HL-60 (cell line): ENCODE data around the gene IL23R.

Source experiments
- DNase-seq, 2 experiments: peaks; one replicate each; pipeline ENCODE4 v3.0.0-alpha.2; 2010 to 2020; ENCODE audit warnings: low read depth in 1 of 2, low spot score in 1 of 2
- H3K27ac ChIP-seq: fragments of 250-450 bp; sonication (Bioruptor Pico); replicated peaks from 2 replicates; pipeline ENCODE4 v1.5.1; 2020; ENCODE audit warnings: mild to moderate bottlenecking, moderate library complexity
- H3K27me3 ChIP-seq: fragments of 250-450 bp; sonication (Bioruptor Pico); 2 replicates; pipeline ENCODE4 v1.5.1; 2021; ENCODE audit warnings: mild to moderate bottlenecking, moderate library complexity; ENCODE audit not compliant: insufficient read depth, poor library complexity, severe bottlenecking
- H3K4me3 ChIP-seq: replicated peaks from 2 replicates; pipeline ENCODE4 v1.5.1; 2011; ENCODE audit warnings: mild to moderate bottlenecking, control low read depth, low read length; ENCODE audit not compliant: insufficient read depth
- GABPA ChIP-seq: IDR thresholded peaks from 2 replicates; pipeline ENCODE4 v1.6.1; 2012; ENCODE audit warnings: low read depth
- POLR2AphosphoS5 ChIP-seq: IDR thresholded peaks from 2 replicates; pipeline ENCODE4 v1.6.1; 2012; ENCODE audit warnings: low read depth
- SPI1 ChIP-seq: IDR thresholded peaks from 2 replicates; pipeline ENCODE4 v1.6.1; 2012; ENCODE audit warnings: low read depth, mild to moderate bottlenecking, borderline replicate concordance
- TF ChIP-seq, protein P1 (sequence below): IDR thresholded peaks from one replicate; pipeline ENCODE4 v1.5.1; 2011; ENCODE audit warnings: low read length, control low read depth, inconsistent platforms; ENCODE audit not compliant: insufficient read depth
- TF ChIP-seq, protein P2 (sequence below): IDR thresholded peaks from 2 replicates; pipeline ENCODE4 v1.6.1; 2012; ENCODE audit warnings: low read depth; ENCODE audit not compliant: insufficient replicate concordance

Gene IL23R

DNA sequence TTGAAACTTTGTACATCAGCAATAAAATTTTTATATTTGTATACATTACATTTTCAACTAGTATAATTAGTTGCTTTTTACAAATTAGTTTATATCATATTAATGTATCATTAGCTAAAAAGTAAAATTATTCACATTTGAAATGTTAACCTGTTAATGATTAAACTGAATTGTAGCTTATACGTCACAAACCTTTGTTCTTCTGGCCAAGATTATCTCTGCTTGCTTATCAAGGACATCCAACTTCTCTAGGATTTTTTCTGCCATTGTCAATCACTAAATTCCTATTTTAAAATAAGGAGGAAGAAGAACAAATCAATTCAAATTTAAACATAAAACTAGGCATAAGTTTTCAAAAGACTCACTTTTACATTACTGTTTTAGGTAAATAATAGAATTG lies 39.3 kb upstream of the IL23R start:
- Histone ChIP-seq H3K4me3 (no peak overlapping the region), H3K27me3 (no peaks in the 10 kb centered on the region), H3K27ac (no peak overlapping the region)
- no peak for DNase-seq
- no peak for TF ChIP-seq GABPA
- TF ChIP-seq, protein P1, sequence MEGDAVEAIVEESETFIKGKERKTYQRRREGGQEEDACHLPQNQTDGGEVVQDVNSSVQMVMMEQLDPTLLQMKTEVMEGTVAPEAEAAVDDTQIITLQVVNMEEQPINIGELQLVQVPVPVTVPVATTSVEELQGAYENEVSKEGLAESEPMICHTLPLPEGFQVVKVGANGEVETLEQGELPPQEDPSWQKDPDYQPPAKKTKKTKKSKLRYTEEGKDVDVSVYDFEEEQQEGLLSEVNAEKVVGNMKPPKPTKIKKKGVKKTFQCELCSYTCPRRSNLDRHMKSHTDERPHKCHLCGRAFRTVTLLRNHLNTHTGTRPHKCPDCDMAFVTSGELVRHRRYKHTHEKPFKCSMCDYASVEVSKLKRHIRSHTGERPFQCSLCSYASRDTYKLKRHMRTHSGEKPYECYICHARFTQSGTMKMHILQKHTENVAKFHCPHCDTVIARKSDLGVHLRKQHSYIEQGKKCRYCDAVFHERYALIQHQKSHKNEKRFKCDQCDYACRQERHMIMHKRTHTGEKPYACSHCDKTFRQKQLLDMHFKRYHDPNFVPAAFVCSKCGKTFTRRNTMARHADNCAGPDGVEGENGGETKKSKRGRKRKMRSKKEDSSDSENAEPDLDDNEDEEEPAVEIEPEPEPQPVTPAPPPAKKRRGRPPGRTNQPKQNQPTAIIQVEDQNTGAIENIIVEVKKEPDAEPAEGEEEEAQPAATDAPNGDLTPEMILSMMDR = no peak
- TF ChIP-seq POLR2AphosphoS5 = no peak
- no peak for TF ChIP-seq SPI1
- TF ChIP-seq, protein P2, sequence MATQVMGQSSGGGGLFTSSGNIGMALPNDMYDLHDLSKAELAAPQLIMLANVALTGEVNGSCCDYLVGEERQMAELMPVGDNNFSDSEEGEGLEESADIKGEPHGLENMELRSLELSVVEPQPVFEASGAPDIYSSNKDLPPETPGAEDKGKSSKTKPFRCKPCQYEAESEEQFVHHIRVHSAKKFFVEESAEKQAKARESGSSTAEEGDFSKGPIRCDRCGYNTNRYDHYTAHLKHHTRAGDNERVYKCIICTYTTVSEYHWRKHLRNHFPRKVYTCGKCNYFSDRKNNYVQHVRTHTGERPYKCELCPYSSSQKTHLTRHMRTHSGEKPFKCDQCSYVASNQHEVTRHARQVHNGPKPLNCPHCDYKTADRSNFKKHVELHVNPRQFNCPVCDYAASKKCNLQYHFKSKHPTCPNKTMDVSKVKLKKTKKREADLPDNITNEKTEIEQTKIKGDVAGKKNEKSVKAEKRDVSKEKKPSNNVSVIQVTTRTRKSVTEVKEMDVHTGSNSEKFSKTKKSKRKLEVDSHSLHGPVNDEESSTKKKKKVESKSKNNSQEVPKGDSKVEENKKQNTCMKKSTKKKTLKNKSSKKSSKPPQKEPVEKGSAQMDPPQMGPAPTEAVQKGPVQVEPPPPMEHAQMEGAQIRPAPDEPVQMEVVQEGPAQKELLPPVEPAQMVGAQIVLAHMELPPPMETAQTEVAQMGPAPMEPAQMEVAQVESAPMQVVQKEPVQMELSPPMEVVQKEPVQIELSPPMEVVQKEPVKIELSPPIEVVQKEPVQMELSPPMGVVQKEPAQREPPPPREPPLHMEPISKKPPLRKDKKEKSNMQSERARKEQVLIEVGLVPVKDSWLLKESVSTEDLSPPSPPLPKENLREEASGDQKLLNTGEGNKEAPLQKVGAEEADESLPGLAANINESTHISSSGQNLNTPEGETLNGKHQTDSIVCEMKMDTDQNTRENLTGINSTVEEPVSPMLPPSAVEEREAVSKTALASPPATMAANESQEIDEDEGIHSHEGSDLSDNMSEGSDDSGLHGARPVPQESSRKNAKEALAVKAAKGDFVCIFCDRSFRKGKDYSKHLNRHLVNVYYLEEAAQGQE = no peak

DNA sequence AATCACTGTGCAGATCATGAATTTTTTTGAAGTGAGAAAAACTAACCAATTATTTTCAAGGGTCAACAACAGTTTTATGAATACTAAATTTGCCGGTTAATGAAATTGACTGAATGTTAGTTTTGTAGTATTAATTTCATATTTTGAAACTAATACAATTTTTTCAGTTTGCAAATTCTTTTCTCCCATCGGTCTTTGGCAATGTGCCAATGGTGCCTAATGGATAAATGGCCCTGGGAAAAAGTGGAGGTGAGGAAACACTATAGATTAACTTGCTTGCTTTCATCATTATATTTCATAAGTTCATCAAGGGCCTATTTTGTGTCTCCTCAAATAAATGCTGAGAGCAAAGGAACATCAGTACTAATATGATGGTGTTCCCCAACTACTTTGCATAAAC lies 35.6 kb upstream of the IL23R start:
- no peak overlapping the region for H3K4me3 ChIP-seq
- H3K27ac ChIP-seq = no peak overlapping the region
- TF ChIP-seq, protein P1 = no peak
- TF ChIP-seq GABPA (no peak), SPI1 (no peak), POLR2AphosphoS5 (no peak)
- TF ChIP-seq, protein P2 = no peak
- DNase-seq = no peak
- no peaks in the 10 kb centered on the region for H3K27me3 ChIP-seq

DNA sequence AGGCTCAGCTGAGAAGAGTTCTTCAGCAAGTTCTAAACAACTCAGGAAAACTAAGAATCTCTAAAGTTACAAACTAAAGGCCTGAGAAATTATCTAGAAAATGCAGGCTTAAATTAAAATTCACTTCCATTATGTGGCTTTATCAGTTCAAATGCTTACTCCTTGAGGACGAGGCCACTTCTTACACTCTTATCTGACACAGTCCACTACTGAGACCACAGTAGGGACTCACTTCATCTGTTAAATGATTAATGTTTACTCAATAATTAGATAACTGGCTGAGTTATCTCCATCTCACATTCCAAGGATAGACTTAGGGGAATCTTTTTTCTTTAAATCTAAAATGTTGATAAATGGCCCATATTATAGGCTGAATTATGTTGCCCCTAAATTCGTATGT lies 33.1 kb upstream of the IL23R start:
- no peak for DNase-seq
- H3K27me3 ChIP-seq = no peaks in the 10 kb centered on the region
- H3K27ac ChIP-seq = no peak overlapping the region
- TF ChIP-seq SPI1 (no peak), GABPA (no peak), POLR2AphosphoS5 (no peak)
- TF ChIP-seq, protein P1 = no peak
- TF ChIP-seq, protein P2 = no peak
- H3K4me3 ChIP-seq = no peak overlapping the region
